GM19372 (cell line): ENCODE data around the gene ANAPC2.
A peak's percentile ranks its signal among the peaks of the same experiment; 100 is the strongest.

ENCODE experiments used
- ATAC-seq: cut with Tn5 transposase; IDR thresholded peaks from one replicate; pipeline ENCODE4 v1.9.1; 2021; ENCODE audit warnings: mild to moderate bottlenecking, low read depth, moderate library complexity; ENCODE audit not compliant: unreplicated experiment

ANAPC2 gene

DNA sequence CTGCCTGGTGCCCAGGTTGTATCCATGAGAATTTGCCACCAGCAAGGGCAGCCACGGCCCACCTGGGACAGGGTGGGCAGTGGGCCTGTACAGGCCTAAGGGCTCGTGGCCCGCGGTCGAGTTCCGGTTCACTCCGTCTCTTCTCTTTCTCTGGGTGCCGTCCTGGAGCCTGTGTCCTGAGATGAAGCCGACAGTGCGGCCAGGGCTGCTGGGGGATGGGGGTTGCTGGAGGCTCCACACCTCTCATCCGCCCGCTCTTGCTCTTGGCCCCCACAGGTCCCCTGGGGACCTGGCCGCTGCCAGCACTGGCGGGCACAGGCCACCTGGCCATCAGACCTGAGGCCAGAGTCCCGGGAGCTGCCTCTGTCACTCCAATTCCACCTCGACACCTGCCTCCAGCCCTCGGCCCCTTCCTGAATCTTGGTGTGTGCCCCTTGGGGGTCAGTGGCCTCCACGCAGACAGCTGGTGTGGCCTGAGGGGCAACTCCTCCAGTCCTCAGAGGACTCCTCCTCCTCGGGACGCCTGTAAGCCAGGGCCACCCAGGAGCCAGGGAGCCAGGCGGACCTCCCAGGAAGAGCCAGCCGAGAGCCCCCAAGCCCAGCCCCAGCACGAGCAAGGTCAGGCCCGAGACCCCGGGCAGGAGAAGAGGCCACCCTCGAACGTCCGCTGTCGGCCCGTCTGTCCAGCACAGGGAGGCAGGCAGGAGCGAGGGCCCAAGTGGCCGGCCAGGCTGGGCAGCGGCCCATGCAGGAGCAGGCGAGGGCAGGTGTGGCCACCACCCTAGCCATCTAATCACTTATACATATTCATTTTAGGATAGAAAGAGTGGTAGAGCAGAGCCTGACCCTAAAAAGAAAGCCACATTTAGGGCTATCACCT is 23.8 kb downstream of the ANAPC2 start:
- ATAC-seq: no peak

DNA sequence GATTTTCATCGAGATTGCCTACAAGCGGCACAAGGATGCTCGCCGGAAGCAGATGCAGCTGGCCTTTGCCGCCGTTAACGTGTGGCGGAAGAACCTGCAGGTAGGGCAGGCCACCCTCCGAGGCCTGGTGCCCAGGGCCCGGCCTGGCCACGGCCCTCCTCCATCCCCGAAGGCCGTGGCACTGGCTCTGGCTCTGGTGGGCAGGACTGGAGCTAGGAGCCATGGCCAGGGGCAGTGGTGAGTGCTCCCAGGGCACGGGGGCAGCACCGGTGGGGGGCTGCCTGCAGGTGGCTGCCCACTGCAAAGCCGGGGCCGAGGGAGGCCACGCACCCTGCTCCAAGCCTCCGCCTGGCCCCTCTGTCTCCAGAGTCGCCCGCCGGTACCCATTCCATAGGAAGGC is 24.6 kb downstream of the ANAPC2 start:
- ATAC-seq: no peak

DNA sequence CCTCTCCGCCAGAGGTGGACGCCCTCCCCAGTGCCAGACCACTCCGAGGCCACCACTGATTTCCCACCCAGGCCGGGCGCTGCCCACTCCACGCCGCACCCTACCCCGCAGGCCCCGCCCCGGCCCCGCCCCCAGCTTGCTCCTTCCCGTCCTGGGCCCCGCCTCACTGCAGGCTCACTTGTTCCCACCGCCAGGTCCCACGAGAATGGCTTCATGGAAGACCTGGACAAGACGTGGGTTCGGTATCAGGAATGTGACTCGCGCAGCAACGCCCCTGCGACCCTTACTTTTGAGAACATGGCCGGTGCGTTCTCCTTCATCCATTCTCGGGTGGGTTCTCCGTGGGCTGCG is 25.0 kb downstream of the ANAPC2 start:
- no peak for ATAC-seq

DNA sequence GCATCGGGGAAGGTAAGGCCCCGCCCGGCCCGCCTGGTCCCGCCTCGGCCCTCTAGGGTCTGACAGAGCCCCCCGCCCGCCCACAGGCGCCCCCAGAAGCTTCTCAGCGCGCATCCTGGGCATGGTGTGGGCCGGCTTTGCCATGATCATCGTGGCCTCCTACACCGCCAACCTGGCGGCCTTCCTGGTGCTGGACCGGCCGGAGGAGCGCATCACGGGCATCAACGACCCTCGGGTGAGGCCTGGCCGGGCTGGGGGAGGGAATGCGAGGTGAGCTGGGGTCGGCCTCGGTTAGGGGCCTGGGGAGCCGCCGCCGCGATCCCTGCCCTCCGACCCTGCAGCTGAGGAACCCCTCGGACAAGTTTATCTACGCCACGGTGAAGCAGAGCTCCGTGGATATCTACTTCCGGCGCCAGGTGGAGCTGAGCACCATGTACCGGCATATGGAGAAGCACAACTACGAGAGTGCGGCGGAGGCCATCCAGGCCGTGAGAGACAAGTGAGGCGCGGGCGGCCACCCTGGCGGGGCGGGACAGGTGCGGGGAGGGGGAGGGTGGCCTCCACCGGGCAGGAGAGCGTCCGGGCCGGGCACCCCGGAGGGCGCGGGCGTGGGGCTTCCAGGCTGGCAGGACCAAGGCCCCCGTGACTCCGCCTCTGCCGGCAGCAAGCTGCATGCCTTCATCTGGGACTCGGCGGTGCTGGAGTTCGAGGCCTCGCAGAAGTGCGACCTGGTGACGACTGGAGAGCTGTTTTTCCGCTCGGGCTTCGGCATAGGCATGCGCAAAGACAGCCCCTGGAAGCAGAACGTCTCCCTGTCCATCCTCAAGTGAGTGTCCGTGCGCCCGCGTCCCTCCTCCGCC is 25.6 kb downstream of the ANAPC2 start:
- no peak for ATAC-seq

DNA sequence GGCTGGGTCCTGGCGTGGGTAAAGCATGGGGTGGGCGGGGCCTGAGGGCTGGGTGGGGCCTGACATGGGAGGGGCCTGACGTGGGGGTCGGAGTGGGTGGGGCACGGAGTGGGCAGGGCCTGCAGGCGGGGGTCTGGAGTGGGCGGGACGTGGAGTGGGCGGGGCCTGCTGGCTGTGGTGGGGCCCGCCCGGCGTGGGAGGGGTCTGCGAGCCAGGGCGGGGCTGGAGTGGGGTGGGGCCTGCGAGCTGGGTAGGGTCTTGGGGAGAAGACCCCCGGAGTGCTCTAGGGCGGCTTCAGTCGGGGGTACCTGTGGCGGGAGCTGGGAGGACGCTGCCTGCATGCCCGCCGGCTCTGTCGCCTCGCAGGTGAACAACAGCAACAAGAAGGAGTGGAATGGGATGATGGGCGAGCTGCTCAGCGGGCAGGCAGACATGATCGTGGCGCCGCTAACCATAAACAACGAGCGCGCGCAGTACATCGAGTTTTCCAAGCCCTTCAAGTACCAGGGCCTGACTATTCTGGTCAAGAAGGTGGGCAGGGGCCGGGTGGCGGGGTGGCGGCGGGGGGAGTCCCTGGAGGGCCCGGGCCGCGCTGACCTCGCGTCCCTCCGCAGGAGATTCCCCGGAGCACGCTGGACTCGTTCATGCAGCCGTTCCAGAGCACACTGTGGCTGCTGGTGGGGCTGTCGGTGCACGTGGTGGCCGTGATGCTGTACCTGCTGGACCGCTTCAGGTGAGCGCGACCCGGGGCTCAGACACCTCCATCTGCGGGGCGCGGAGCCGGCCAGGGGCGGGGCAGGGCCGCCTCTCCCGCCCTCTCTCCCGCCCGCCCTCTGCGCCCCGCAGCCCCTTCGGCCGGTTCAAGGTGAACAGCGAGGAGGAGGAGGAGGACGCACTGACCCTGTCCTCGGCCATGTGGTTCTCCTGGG is 26.5 kb downstream of the ANAPC2 start:
- no peak for ATAC-seq

DNA sequence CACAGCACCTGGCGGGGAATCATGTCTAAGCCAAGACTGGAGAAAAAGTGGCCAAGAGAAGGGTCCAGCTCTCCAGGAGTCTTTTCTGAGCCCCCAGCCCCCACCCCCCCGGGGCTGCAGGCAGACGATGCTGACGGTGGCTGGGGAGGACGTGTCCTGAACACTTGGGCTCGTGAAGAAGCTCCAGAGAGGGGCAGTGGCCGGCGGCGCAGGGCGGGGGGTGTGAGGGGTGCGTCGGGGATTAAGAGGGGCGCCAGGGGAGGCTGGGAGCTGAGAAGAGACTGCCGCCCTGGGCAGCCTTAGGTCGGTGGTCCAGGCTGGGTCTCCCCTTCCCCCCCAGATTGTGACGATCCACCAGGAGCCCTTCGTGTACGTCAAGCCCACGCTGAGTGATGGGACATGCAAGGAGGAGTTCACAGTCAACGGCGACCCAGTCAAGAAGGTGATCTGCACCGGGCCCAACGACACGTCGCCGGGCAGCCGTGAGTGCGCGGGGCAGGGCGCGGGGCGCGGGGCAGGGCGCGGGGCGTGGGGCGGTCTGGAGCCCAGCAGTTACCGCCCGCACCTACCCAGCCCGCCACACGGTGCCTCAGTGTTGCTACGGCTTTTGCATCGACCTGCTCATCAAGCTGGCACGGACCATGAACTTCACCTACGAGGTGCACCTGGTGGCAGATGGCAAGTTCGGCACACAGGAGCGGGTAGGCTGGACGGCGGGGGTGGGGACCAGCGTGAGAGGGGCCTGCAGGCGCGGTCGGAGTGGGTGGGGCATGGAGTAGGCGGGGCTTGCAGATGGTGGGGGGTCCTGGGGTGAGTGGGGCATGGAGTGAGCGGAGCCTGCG is 27.4 kb downstream of the ANAPC2 start:
- no peak for ATAC-seq

DNA sequence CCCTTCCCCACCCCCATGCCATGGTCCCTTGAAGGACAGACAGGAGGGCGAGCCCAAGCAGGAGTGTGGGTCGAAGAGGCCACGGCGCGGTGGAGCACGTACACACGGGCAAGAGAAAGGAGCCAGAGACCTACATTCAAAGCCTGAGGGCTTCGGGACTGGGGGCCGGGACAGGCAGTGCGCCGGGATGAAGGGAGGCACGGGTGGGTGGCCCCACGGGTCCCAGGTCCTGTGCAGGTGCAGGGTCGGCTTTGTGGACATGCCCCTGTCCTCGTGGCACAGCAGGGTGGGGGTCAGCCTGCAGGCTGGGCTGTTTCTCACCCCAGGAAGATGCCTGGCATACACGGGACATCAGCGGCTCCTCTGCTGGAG is 28.3 kb downstream of the ANAPC2 start:
- no peak for ATAC-seq

DNA sequence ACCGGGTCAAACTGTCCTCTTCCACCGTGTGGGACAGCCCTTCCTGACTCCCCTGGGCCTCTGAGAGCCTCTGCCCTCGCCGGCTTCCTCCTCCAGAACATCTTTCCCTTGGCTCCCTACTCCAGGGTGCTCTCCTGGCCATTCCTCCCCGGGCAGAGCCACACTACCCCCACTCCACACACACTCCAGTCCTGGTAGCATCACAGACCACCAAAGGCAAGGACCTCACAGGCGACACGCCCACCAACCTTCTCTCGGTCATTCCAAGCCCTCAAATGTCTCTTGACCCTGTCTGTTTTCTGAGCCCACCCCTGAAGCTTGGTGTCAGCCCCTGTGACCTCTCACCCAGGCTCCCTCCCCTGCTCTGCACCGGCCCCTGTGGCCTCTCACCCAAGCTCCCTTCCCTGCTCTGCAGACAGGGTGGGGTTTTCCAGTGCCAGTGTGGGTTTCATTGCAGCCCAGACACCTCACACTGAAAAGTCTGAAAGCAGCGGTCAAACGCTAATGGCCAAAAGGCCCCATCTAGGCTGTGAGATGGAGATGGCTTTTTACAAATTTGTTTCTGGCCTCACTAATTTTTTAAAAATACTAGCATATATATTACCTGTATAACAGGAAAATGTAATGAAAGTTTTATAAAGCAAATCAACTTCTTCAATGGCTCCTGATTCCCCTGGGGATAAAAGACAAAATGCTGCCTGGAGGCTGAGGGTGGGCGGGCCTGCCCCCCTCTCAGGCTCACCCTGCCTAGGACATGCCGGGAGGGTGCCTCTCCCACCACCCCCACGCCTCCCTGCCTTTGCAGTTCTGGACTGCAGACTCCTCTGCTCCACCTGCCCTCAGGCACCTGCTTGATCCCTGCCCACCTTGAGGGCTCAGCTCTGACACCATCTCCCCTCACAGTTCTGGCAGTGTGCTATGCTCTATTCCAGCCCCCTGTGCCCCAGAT is 29.0 kb downstream of the ANAPC2 start:
- no peak for ATAC-seq

DNA sequence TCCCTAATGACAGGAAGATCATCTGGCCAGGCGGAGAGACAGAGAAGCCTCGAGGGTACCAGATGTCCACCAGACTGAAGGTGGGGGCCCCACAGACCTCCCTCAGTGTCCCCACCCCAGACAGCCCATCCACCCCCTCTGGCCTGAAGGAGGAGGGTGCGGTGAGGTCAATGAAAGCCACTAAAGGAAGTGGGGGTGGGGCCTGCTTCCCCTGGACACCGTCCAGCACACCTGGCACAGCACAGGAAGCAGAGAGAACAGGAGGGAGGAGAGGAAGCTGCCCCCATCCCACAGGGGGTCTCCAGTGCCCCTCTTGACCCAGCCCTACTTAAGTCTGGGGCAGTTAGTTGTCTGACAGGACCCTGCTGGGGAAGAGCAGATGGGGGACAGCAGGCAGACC is 29.7 kb downstream of the ANAPC2 start:
- no peak for ATAC-seq

DNA sequence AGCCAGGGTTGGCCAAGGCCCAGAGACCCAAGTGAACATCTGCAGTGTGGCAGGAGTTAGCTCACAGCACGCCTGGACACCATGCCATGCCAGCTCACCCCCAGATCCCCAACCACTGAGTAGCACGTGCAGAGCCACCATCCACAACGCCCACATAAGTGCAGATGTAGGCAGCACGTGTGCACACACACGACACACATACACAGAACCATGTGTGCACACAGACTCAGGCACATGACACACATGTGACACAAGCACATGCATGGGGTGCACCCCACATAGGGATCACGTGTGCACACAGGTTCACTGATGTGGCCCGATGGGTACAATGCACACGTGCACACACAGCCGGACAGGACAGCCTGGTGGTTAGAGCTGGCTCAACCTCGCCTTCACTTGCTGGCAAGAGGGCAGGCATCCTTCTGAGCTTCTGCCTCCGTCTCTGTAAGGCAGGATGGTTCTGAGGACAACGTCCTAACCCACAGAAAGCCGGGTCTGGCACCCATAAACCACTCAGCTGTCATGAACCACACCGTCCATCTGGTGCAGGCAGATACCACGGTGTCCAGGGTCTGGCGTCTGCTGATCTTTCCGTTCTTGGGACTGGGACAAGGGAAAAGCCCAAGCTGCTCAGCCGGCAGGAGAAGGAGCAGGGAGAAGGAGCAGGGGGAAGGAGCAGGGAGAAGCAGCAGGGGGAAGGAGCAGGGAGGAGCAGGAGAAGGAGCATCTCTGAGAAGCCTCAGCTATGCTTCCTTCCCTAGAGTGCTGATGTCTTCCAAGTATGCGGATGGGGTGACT is 30.5 kb downstream of the ANAPC2 start:
- ATAC-seq: no peak

DNA sequence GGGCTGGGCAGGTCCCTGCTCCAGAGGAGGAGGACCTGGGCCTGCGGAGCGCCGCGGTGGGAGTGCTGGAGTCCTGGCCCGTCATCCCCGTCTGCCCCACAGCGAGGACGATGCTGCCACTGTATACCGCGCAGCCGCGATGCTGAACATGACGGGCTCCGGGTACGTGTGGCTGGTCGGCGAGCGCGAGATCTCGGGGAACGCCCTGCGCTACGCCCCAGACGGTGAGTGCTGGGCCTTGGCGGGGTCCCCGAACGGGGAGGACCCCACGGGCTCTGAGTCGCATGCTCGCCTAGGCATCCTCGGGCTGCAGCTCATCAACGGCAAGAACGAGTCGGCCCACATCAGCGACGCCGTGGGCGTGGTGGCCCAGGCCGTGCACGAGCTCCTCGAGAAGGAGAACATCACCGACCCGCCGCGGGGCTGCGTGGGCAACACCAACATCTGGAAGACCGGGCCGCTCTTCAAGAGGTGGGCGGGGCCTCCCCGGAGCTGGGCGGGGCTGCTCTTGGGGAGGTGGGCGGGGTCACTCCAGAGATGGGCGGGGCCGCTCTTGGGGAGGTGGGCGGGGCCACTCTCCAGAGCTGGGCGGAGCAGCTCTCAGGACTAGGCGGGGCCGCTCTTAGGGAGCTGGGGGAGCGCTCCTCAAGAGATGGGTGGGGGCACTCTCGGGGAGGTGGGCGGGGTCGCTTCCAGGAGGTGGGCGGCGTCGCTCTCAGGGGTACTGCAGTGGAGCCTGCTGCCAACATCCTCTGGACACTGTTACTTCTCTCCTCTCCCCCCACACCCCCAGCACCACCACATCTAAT is 31.6 kb downstream of the ANAPC2 start:
- ATAC-seq: no peak

DNA sequence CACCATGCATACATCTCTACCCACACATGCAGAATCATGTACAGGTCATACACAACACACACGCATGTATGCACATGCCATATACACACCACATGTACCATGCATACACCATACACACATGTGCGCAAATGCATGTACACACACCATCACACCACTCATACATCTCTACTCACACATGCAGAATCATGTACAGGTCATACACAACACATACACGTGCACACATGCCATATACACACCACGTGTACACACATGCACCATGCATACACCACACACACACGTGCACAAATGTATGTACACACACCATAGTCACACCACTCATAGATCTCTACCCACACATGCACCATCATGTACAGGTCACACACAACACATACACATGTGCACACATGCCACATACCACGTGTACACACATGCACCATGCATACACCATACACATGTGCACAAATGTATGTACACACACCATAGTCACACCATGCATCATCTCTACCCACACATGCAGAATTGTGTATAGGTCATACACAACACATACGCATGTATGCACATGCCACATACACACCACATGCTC is 35.4 kb downstream of the ANAPC2 start:
- no peak for ATAC-seq

DNA sequence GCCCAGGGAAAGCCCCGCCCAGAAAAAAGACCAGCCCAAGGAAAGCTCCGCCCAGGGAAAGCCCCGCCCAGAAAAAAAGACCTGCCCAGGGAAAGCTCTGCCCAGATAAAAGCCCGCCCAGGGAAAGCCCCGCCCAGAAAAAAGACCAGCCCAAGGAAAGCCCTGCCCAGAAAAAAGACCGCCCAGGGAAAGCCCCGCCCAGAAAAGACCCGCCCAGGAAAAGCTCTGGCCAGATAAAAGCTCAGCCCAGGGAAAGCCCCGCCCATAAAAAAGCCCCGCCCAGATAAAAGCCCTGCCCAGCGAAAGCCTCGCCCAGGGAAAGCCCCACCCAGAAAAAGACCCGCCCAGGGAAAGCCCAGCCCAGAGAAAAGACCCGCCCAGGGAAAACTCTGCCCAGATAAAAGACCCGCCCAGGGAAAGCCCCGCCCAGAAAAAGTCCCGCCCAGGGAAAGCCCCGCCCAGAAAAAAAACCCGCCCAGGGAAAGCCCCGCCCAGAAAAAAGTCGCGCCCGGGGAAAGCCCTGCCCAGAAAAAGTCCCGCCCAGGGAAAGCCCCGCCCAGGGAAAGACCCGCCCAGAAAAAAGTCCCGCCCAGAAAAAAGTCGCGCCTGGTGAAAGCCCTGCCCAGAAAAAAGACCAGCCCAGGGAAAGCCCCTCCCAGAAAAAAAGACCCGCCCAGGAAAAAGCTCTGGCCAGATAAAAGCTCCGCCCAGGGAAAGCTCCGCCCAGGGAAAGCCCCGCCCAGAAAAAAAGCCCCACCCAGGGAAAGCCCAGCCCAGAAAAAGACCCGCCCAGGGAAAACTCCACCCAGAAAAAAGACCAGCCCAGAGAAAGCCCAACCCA is 37.5 kb downstream of the ANAPC2 start:
- peak; percentile 51 for ATAC-seq

DNA sequence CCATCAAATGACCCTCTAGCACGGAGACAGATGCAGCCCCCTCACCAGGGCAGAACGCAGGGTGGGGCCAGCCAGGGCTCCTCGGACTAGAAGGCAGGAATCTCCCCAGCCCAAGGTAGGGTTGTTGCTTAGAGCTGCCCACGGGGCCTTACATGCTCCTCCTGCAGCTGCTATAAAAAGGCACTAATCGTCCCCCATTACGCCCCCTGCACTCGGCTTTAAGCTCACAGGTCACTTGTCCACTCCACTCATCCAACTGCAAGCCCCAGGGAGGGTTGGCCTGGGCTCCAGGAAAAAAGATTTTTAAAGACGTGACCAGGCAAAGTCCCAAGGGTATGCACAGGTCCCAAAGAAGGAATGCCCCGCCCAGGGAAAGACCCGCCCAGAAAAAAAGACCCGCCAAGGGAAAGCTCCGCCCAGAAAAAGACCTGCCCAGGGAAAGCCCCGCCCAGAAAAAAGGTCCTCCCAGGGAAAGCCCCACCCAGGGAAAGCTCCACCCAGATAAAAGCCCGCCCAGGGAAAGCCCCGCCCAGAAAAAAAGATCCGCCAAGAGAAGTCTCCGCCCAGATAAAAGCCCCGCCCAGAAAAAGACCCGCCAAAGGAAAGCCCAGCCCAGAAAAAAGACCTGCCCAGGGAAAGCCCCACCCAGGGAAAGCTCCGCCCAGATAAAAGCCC is 38.3 kb downstream of the ANAPC2 start:
- ATAC-seq: peak; percentile 7

DNA sequence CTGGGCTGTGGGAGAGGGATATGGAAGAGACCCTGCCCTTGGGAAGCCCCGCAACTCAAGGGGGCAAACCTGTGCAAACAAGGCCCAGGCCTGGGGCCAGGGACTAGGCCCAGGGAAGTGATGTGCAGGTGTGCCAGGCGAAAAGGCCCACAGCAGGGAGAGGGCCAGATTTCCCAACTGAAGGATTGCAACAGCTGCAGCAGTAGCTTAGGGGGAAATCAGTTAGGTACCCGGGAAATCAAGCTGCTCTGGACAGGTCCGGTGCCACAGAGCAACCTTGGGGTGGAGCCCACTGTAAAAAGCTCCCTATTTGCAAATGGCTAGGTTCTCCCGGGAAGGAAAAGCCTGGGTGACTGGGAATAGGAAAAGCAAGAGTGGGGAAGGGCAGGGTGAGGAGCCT is 39.0 kb downstream of the ANAPC2 start:
- ATAC-seq: no peak
